ENCODE measurements around the gene SNX15.

- no peak for TF ChIP-seq POLR2A (IDR thresholded peaks at IDR 0.05; ENCODE audit: extremely low read depth, insufficient read length)
- TF ChIP-seq, protein P1, sequence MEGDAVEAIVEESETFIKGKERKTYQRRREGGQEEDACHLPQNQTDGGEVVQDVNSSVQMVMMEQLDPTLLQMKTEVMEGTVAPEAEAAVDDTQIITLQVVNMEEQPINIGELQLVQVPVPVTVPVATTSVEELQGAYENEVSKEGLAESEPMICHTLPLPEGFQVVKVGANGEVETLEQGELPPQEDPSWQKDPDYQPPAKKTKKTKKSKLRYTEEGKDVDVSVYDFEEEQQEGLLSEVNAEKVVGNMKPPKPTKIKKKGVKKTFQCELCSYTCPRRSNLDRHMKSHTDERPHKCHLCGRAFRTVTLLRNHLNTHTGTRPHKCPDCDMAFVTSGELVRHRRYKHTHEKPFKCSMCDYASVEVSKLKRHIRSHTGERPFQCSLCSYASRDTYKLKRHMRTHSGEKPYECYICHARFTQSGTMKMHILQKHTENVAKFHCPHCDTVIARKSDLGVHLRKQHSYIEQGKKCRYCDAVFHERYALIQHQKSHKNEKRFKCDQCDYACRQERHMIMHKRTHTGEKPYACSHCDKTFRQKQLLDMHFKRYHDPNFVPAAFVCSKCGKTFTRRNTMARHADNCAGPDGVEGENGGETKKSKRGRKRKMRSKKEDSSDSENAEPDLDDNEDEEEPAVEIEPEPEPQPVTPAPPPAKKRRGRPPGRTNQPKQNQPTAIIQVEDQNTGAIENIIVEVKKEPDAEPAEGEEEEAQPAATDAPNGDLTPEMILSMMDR (IDR thresholded peaks at IDR 0.05; ENCODE audit: low read depth, low read length) = no peak
- TF ChIP-seq MAX (IDR thresholded peaks at IDR 0.05; ENCODE audit: low read depth, low read length) = no peak
Observed at GRCh38 chr11:64996327-64996709, 30.9 kb upstream of the SNX15 start.
